Activated CD8-positive, alpha-beta T cell treated with anti-CD3 and anti-CD28 coated beads for 36 hours (primary cell): ENCODE data around the gene VIPR2. TPM values are rescaled to one million over a fixed set of nuclear protein-coding genes. Genes with fewer than 3 reads are reported as not detected.
"Not testable (repeated sequence)": the region's sequence is repeated elsewhere in the genome, so short reads cannot be mapped to it uniquely, and the experiment has no call there.

Experiments
- ATAC-seq: fragments of 200-7000 bp; cut with Tn5 transposase; one replicate; pipeline ENCODE4 v1.10.0; 2021; ENCODE audit warnings: mild to moderate bottlenecking, moderate library complexity
- CTCF ChIA-PET: fragments of 350-600 bp; sonication (Branson Sonifier 250); formaldehyde crosslinking; loops from one replicate; lab custom pipeline; 2021; ENCODE audit warnings: antibody characterized with exemption; lab: Charles Lee
- POLR2A ChIA-PET: fragments of 350-600 bp; sonication (Branson Sonifier 250); formaldehyde crosslinking; loops from one replicate; lab custom pipeline; 2021; ENCODE audit warnings: antibody characterized with exemption; lab: Charles Lee
- DNase-seq: peaks from one replicate; pipeline ENCODE4 v3.0.0-alpha.2; 2020
- H3K27ac Mint-ChIP-seq: one replicate; pipeline ENCODE4 v1.8.0; 2021; ENCODE audit warnings: mild to moderate bottlenecking, mixed read lengths
- H3K27me3 Mint-ChIP-seq: one replicate; pipeline ENCODE4 v1.8.0; 2021; ENCODE audit warnings: mixed read lengths
- H3K36me3 Mint-ChIP-seq: one replicate; pipeline ENCODE4 v1.8.0; 2021; ENCODE audit warnings: low read depth, mixed read lengths
- H3K4me1 Mint-ChIP-seq: one replicate; pipeline ENCODE4 v1.8.0; 2021; ENCODE audit warnings: low read depth, mixed read lengths
- H3K4me3 Mint-ChIP-seq: one replicate; pipeline ENCODE4 v1.8.0; 2021; ENCODE audit warnings: mild to moderate bottlenecking, moderate library complexity, mixed read lengths
- H3K9me3 Mint-ChIP-seq: one replicate; pipeline ENCODE4 v1.8.0; 2021; ENCODE audit warnings: mixed read lengths
- intact Hi-C: fragments of 100-400 bp; cut with micrococcal nuclease; formaldehyde crosslinking; loops from one replicate; pipeline ENCODE4 v1.10.0; 2022
- total RNA-seq, 2 experiments: library from RNA; stranded (reverse); gene quantifications; one replicate each; pipeline ENCODE4 v1.2.3, GENCODE V29; 2021
- TF ChIP-seq, protein P1 (sequence below): fragments of 200-600 bp; IDR thresholded peaks from one replicate; pipeline ENCODE4 v1.8.0; 2022; ENCODE audit warnings: antibody characterized with exemption, mild to moderate bottlenecking

VIPR2 gene
- total RNA-seq, 2 experiments from 2014 or later = 0.09 TPM; not detected in 1

DNA sequence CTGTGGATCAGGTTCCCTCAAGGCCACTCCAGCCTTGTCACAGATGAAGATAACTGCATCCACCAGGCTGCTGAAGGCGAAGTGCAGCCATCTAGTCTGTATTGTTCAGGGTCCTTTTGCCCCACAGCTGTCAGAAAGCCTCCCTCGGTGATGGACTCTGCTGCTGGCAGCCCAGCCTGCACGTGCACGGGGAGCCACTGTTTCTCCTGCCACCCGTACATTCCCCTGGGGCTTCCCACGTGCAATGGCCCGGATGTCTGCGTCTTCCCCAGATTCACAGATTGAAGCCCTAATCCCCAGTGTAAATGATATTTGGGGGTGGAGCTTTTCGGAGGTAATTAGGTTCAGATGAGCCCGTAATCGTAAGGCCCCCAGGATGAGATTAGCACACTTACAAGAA, 46.6 kb upstream of the VIPR2 start:
- ATAC-seq = no peak
- TF ChIP-seq, protein P1, sequence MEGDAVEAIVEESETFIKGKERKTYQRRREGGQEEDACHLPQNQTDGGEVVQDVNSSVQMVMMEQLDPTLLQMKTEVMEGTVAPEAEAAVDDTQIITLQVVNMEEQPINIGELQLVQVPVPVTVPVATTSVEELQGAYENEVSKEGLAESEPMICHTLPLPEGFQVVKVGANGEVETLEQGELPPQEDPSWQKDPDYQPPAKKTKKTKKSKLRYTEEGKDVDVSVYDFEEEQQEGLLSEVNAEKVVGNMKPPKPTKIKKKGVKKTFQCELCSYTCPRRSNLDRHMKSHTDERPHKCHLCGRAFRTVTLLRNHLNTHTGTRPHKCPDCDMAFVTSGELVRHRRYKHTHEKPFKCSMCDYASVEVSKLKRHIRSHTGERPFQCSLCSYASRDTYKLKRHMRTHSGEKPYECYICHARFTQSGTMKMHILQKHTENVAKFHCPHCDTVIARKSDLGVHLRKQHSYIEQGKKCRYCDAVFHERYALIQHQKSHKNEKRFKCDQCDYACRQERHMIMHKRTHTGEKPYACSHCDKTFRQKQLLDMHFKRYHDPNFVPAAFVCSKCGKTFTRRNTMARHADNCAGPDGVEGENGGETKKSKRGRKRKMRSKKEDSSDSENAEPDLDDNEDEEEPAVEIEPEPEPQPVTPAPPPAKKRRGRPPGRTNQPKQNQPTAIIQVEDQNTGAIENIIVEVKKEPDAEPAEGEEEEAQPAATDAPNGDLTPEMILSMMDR = no peak
- intact Hi-C loops = no loop called here
- ChIA-PET CTCF (no interaction called here), POLR2A (interaction anchor here (0.5 kb wide), 1 partner anchor 112 kb away, joined by 3 read pairs; no protein-coding TSS in a partner anchor)
- Mint-ChIP-seq H3K27me3 (no peaks in the 10 kb centered on the region), H3K4me3 (no peak overlapping the region), H3K36me3 (no peaks in the 10 kb centered on the region), H3K4me1 (peaks cover 9% of the 10 kb centered on the region), H3K27ac (no peak overlapping the region), H3K9me3 (peaks cover 3% of the 10 kb centered on the region)
- DNase-seq = no peak

DNA sequence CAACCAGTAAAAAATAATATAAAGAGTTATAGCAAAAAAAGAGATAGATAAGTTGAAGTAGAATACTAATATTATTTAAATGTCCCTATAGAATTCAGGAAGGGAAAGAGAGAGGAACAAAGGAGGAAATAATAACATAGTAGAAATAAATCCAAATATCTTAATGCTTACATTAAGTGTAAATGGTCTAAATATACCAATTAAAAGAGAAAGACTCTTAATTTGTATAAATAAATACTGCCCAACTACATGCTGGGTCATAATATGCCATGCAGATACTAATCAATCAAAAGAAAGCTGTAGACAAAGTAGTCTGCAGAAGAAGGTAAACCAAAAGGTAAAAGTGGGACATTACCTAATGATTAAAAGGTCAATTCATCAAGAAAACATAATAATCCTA, 43.3 kb upstream of the VIPR2 start:
- ChIA-PET POLR2A (no interaction called here), CTCF (no interaction called here)
- no peaks in the 10 kb centered on the region for H3K4me1 Mint-ChIP-seq
- ATAC-seq (no peak), DNase-seq (no peak)
- intact Hi-C loops = no loop called here
- peaks cover 12% of the 10 kb centered on the region for H3K27me3 Mint-ChIP-seq
- H3K9me3 Mint-ChIP-seq = peaks cover 11% of the 10 kb centered on the region
- TF ChIP-seq, protein P1 = no peak
- H3K27ac Mint-ChIP-seq = no peak overlapping the region
- H3K36me3 Mint-ChIP-seq = no peaks in the 10 kb centered on the region
- no peak overlapping the region for H3K4me3 Mint-ChIP-seq

DNA sequence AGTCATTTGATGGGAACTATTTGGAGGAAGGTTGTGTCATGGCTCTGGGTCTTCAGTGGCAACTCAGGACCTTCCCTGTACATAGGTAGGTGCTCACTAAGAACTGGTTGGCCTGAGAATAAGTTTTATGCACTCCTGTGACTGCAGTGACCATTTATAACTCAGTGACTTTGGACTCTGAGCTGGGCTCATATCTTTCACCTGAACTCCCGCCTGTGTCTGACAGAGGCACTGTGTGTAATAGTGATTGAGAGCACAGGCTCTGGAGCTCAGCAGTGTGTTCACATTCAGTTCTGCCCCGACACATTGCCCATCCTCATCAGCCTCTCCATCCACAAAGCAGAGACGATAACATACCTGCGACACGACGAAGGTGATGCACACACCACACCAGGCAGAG, 34.6 kb upstream of the VIPR2 start:
- Mint-ChIP-seq H3K27ac (no peak overlapping the region), H3K27me3 (peaks cover 1% of the 10 kb centered on the region), H3K4me3 (no peak overlapping the region), H3K36me3 (no peaks in the 10 kb centered on the region), H3K9me3 (peaks cover 3% of the 10 kb centered on the region), H3K4me1 (peaks cover 11% of the 10 kb centered on the region)
- ChIA-PET POLR2A (no interaction called here), CTCF (no interaction called here)
- ATAC-seq = no peak
- no peak for DNase-seq
- TF ChIP-seq, protein P1 = no peak
- intact Hi-C loops = no loop called here

DNA sequence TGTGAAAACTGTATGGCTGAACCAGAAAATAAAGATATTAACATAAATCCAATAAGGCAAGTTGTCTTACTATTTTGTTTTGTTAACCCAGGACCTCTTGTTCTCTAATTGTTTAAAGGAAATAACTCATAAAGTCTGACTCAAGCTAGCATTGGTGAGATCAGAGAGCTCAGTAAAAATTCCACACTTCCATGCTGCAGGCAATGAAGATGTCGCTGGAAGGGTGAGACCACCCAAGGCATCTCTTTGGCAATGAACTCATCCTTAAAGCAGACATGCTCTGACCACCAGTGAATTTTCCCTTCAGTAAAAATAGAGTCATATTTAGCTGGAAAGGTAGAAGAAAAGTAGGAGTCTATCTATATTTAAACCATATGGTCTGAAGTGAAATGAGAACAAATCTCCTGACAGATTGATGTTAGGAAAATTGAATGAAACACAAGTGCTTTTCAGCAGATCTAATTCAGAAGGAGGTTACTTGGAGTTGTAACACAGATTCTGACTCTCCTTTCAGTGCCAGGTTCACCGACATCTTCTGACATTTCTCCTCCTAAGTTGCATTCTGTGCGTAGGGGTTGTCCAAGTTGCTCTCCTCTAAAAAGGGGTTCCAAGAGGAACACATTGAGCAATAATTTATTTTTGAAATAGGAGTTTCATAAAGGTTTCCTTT, 32.8 kb upstream of the VIPR2 start:
- TF ChIP-seq, protein P1 = no peak
- no peak overlapping the region for H3K27ac Mint-ChIP-seq
- peaks cover 3% of the 10 kb centered on the region for H3K9me3 Mint-ChIP-seq
- CTCF ChIA-PET = no interaction called here
- H3K27me3 Mint-ChIP-seq = peaks cover 2% of the 10 kb centered on the region
- H3K36me3 Mint-ChIP-seq = no peaks in the 10 kb centered on the region
- POLR2A ChIA-PET = no interaction called here
- no peak overlapping the region for H3K4me3 Mint-ChIP-seq
- DNase-seq = no peak
- intact Hi-C loops = no loop called here
- no peak for ATAC-seq
- H3K4me1 Mint-ChIP-seq = peaks cover 14% of the 10 kb centered on the region

DNA sequence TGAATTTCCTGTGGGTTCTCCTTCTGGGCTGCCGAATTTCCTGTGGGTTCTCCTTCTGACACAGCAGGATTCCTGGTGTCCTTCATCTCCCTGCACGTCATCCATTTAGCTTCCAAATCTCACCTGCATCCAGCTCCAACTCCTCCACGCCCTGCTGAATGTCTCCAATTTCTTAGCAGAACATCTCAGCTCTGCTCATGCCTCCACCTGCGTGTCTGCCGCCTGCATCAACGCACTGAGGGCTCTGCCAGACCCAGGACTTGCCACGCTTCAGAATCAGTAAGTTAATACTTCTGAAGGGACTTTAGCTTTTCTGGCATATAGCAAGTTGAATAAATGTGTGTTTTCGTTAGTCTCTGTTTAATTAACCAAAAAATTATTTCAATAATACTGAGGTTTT, 31.1 kb upstream of the VIPR2 start:
- CTCF ChIA-PET = no interaction called here
- Mint-ChIP-seq H3K9me3 (peaks cover 3% of the 10 kb centered on the region), H3K27ac (peak overlapping the region; percentile 59), H3K4me3 (no peak overlapping the region), H3K4me1 (peaks cover 14% of the 10 kb centered on the region), H3K27me3 (peaks cover 2% of the 10 kb centered on the region), H3K36me3 (no peaks in the 10 kb centered on the region)
- DNase-seq (no peak), ATAC-seq (no peak)
- intact Hi-C loops = no loop called here
- POLR2A ChIA-PET = no interaction called here
- TF ChIP-seq, protein P1 = no peak

DNA sequence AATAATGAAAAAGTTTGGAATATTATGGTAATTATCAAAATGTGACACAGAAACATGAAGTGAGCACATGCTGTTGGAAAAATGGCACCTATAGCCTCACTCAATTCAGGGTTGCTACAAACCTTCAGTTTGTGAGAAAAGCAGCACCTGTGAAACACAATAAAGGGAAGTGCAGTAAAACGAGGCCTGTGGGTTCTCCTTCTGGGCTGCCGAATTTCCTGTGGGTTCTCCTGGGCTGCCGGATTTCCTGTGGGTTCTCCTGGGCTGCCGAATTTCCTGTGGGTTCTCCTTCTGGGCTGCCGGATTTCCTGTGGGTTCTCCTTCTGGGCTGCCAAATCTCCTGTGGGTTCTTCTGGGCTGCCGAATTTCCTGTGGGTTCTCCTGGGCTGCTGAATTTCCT, 30.4 kb upstream of the VIPR2 start:
- not testable (repeated sequence) for H3K27ac Mint-ChIP-seq, DNase-seq

More for the DNA sequence above, 30.4 kb upstream of the VIPR2 start:
- H3K4me1 Mint-ChIP-seq = peaks cover 14% of the 10 kb centered on the region
- H3K36me3 Mint-ChIP-seq, H3K27me3 Mint-ChIP-seq, ATAC-seq, intact Hi-C loops, CTCF ChIA-PET, H3K4me3 Mint-ChIP-seq, H3K9me3 Mint-ChIP-seq, POLR2A ChIA-PET: not testable (repeated sequence)
